ENCODE results near the gene ARID1B.

DNA sequence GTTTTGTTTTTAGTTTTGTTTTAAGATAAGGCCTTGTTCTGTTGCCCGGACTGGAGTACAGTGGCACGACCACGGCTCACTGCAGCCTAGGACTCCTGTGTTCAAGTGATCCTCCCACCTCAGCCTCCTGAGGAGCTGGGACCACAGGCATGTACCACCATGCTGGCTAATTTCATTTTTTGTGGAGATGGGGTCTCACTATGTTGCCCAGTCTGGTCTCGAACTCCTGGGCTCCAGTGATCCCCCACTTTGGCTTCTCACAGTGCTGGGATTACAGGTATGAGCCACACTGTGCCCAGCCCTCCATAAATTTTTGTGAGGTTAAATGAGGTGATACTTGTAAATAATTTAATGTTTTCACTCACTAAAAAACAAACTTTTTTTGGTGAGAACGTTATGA is 76.6 kb downstream of the ARID1B start:
- TF ChIP-seq, protein P1, sequence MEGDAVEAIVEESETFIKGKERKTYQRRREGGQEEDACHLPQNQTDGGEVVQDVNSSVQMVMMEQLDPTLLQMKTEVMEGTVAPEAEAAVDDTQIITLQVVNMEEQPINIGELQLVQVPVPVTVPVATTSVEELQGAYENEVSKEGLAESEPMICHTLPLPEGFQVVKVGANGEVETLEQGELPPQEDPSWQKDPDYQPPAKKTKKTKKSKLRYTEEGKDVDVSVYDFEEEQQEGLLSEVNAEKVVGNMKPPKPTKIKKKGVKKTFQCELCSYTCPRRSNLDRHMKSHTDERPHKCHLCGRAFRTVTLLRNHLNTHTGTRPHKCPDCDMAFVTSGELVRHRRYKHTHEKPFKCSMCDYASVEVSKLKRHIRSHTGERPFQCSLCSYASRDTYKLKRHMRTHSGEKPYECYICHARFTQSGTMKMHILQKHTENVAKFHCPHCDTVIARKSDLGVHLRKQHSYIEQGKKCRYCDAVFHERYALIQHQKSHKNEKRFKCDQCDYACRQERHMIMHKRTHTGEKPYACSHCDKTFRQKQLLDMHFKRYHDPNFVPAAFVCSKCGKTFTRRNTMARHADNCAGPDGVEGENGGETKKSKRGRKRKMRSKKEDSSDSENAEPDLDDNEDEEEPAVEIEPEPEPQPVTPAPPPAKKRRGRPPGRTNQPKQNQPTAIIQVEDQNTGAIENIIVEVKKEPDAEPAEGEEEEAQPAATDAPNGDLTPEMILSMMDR (conservative IDR thresholded peaks at IDR 0.05; ENCODE audit: low read depth, low read length): no peak
- TF ChIP-seq EZH2phosphoT487 (IDR thresholded peaks at IDR 0.05; ENCODE audit: borderline replicate concordance, low read length): no peak
- TF ChIP-seq EZH2 (IDR thresholded peaks at IDR 0.05; ENCODE audit: low read length, unreplicated experiment): no peak
